Tibial nerve (tissue), 4 donors: ENCODE data around the gene SMARCA1.

Experiments
- CTCF ChIP-seq, 5 experiments: fragments of 200-600 bp in 3 of 5; fragments of 450-650 bp in 2 of 5; sonication (generic) in 3 of 5; IDR thresholded peaks; one replicate each; pipeline ENCODE4 v1.5.1; 2016 to 2019; ENCODE audit warnings: antibody characterized with exemption in 5 of 5, mild to moderate bottlenecking in 3 of 5, moderate library complexity in 2 of 5
- EP300 ChIP-seq, 2 donors: sonication (generic); formaldehyde crosslinking; IDR thresholded peaks; one replicate each; pipeline ENCODE4 v1.6.1; 2017; ENCODE audit warnings: antibody characterized with exemption in 2 of 2, mild to moderate bottlenecking in 1 of 2
- POLR2A ChIP-seq, 2 donors: fragments of 450-650 bp; IDR thresholded peaks; one replicate each; pipeline ENCODE4 v1.6.1; 2017; ENCODE audit warnings: antibody characterized with exemption in 2 of 2, mild to moderate bottlenecking in 2 of 2, moderate library complexity in 2 of 2

- no peak for TF ChIP-seq CTCF (IDR thresholded peaks at IDR 0.05)
- TF ChIP-seq POLR2A (IDR thresholded peaks at IDR 0.05) = no peak
- no peak for TF ChIP-seq EP300 (IDR thresholded peaks at IDR 0.05)
These were observed 13.0 kb downstream of the SMARCA1 start for GRCh38 chrX:129510331-129510730.
